Upper lobe of left lung (tissue), 6 donors: ENCODE measurements around the gene IL9. TPM values are rescaled to one million over a fixed set of nuclear protein-coding genes. Genes with fewer than 3 reads are reported as not detected.

ENCODE experiments used
- ATAC-seq, 2 donors: fragments of 200-7000 bp; cut with Tn5 transposase; one replicate each; pipeline ENCODE4 v1.9.1; 2022; ENCODE audit warnings: mild to moderate bottlenecking in 2 of 2, moderate library complexity in 2 of 2; ENCODE audit not compliant: low FRiP score in 2 of 2
- DNase-seq, 2 donors: peaks; one replicate each; pipeline ENCODE4 v3.0.0-alpha.2; 2019 to 2020
- H3K27ac ChIP-seq, 4 donors: fragments of 200-600 bp; sonication (generic); one replicate each; pipeline ENCODE4 v1.5.1; 2016 to 2019
- H3K27me3 ChIP-seq, 4 donors: fragments of 200-600 bp; sonication (generic); one replicate each; pipeline ENCODE4 v1.5.1; 2017 to 2019
- H3K36me3 ChIP-seq, 4 donors: fragments of 200-600 bp; sonication (generic); one replicate each; pipeline ENCODE4 v1.5.1; 2016 to 2019
- H3K4me1 ChIP-seq, 4 donors: fragments of 200-600 bp; sonication (generic); one replicate each; pipeline ENCODE4 v1.5.1; 2018 to 2019
- H3K4me3 ChIP-seq, 4 donors: fragments of 200-600 bp; sonication (generic); one replicate each; pipeline ENCODE4 v1.5.1; 2017 to 2019; ENCODE audit warnings: mild to moderate bottlenecking in 2 of 4, moderate library complexity in 1 of 4
- H3K9me3 ChIP-seq, 4 donors: fragments of 200-600 bp; sonication (generic); one replicate each; pipeline ENCODE4 v1.5.1; 2018 to 2019
- CTCF ChIP-seq, 6 experiments: fragments of 450-650 bp in 4 of 6; fragments of 200-600 bp in 2 of 6; sonication (generic) in 2 of 6; IDR thresholded peaks; one replicate each; pipeline ENCODE4 v1.5.1; 2016 to 2019; ENCODE audit warnings: antibody characterized with exemption in 6 of 6
- EP300 ChIP-seq, 4 donors: sonication (generic); formaldehyde crosslinking; IDR thresholded peaks; one replicate each; pipeline ENCODE4 v1.5.1; 2017; ENCODE audit warnings: antibody characterized with exemption in 4 of 4, control low read depth in 2 of 4
- POLR2A ChIP-seq, 4 donors: fragments of 450-650 bp; IDR thresholded peaks; one replicate each; pipeline ENCODE4 v1.5.1; 2016 to 2017; ENCODE audit warnings: antibody characterized with exemption in 4 of 4, mild to moderate bottlenecking in 2 of 4
- POLR2AphosphoS5 ChIP-seq, 2 donors: sonication (generic); formaldehyde crosslinking; IDR thresholded peaks; one replicate each; pipeline ENCODE4 v1.5.1; 2017; ENCODE audit warnings: antibody characterized with exemption in 2 of 2
- WGBS, 2 donors: methylation state at CpG; one replicate each; pipeline ENCODE4 v1.1.5; 2017 to 2018; 5-methylcytosine and 5-hydroxymethylcytosine counted together
- total RNA-seq, 6 donors: library from RNA; depleted of rRNA in 4 of 6; stranded (reverse); fragments of >200 nt in 4 of 6; gene quantifications; one replicate each; pipeline versions ENCODE4 v1.1.0 to v1.2.1, GENCODE V29; 2016 to 2021
- donor health status: DM: no; HTN: no; CAD: no; lungs with moderate emphysema.
- donor health status: DM: no; HTN: yes; CAD: no; lungs with severe emphysema.

Gene IL9
- total RNA-seq, 6 donors from 2014 or later, result not detected

- TF ChIP-seq CTCF (IDR thresholded peaks at IDR 0.05), result no peak
- TF ChIP-seq POLR2AphosphoS5 (IDR thresholded peaks at IDR 0.05), result no peak
- no peak for TF ChIP-seq EP300 (IDR thresholded peaks at IDR 0.05)
- TF ChIP-seq POLR2A (IDR thresholded peaks at IDR 0.05), result no peak
- WGBS, 2 donors, result 36 to 58% methylated on average over 8 of the region's 8 CpGs
- ATAC-seq (no peak), DNase-seq (no peak)
- H3K9me3 ChIP-seq, result no peaks in the 10 kb centered on the region
- H3K27ac ChIP-seq, result no peak overlapping the region
- H3K27me3 ChIP-seq, result no peaks in the 10 kb centered on the region
- no peaks in the 10 kb centered on the region for H3K36me3 ChIP-seq
- peaks cover 0 to 6% (median 3%) of the 10 kb centered on the region in 4 donors for H3K4me1 ChIP-seq
- H3K4me3 ChIP-seq, result no peak overlapping the region
Observed at GRCh38 chr5:135894276-135894675, 1.4 kb downstream of the IL9 start.

DNA sequence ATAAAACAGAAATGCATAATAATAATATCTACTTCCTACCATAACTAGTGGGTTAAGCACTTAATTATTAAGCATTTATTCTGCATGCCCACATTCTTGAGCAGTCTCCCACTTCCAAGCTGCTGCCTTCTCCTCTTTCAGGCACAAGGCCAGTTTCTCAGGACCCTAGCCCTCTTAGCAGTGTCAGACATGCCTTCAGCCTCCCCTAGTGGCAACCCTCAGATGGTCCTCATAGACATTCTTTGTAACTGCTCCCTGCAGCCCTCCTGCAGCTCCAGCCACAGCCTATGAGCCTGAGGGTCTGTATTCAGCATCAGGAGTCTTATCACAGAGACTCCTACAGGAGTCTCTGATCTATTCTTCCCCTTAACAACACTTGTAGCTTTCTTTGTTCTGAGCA lies 3.9 kb downstream of the IL9 start:
- no peaks in the 10 kb centered on the region for H3K36me3 ChIP-seq
- H3K9me3 ChIP-seq, result no peaks in the 10 kb centered on the region
- peaks cover 0 to 9% (median 3%) of the 10 kb centered on the region in 4 donors for H3K4me1 ChIP-seq
- DNase-seq (no peak), ATAC-seq (peak in 1 of 2 donors; percentile 18)
- H3K4me3 ChIP-seq, result no peak overlapping the region
- H3K27ac ChIP-seq, result no peak overlapping the region
- H3K27me3 ChIP-seq, result no peaks in the 10 kb centered on the region
- TF ChIP-seq POLR2A (IDR thresholded peaks at IDR 0.05) (no peak), POLR2AphosphoS5 (IDR thresholded peaks at IDR 0.05) (no peak), CTCF (IDR thresholded peaks at IDR 0.05) (no peak), EP300 (IDR thresholded peaks at IDR 0.05) (no peak)

GRCh38 chr5:135891268-135891667 lies 4.4 kb downstream of the IL9 start:
- Histone ChIP-seq H3K4me3 (no peak overlapping the region), H3K4me1 (peaks cover 0 to 9% (median 3%) of the 10 kb centered on the region in 4 donors), H3K36me3 (no peaks in the 10 kb centered on the region), H3K27me3 (no peaks in the 10 kb centered on the region), H3K9me3 (no peaks in the 10 kb centered on the region), H3K27ac (no peak overlapping the region)
- DNase-seq (no peak), ATAC-seq (no peak)
- TF ChIP-seq POLR2AphosphoS5 (IDR thresholded peaks at IDR 0.05) (no peak), CTCF (IDR thresholded peaks at IDR 0.05) (no peak), POLR2A (IDR thresholded peaks at IDR 0.05) (no peak), EP300 (IDR thresholded peaks at IDR 0.05) (no peak)
- 52 to 53% methylated on average over 2 of the region's 2 CpGs for WGBS, 2 donors

DNA sequence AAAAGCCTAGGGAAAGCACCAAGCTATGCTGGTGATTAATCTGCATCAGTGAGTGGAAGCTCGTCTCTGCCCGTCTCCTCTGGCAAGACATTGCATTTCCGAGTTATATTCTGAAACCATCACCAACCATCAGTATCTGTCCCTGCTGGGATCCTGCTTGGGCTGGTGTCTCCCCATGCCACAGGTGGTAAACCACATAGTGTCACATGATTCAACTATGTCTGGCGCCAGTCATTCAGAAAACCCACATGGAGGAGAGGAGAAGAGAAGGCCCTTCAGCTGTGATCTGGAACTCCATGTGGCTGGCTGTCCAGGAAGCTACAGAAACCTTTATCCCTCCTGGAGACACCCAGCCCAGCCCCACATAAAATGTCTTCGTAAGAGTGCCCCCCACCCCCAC lies 4.8 kb downstream of the IL9 start:
- Histone ChIP-seq H3K27ac (no peak overlapping the region), H3K9me3 (no peaks in the 10 kb centered on the region), H3K27me3 (no peaks in the 10 kb centered on the region), H3K4me3 (no peak overlapping the region), H3K36me3 (no peaks in the 10 kb centered on the region), H3K4me1 (peaks cover 0 to 9% (median 3%) of the 10 kb centered on the region in 4 donors)
- TF ChIP-seq POLR2A (IDR thresholded peaks at IDR 0.05), result no peak
- TF ChIP-seq EP300 (IDR thresholded peaks at IDR 0.05), result no peak
- TF ChIP-seq CTCF (IDR thresholded peaks at IDR 0.05), result no peak
- TF ChIP-seq POLR2AphosphoS5 (IDR thresholded peaks at IDR 0.05), result no peak
- WGBS, 2 donors, result 77 to 78% methylated on average over 5 of the region's 5 CpGs
- no peak for ATAC-seq
- no peak for DNase-seq

DNA sequence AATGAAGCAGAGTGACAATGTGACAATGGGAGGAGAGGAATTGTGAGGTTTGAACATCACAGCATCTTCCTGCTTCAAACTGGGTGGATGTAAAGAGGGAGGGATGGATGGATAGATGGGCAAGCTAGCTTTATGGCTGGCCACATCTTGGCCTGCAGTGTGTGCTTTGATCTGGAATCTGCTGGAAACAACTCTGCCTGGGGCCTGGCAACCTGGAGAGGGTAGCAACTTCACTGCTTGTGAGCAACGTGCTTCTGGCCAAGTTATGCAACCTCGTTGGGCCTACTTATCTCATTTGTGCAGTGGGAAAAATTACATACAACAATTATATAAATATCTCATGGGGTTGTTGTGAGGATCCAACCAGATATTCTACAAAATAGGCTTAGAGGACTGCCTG lies 5.3 kb downstream of the IL9 start:
- Histone ChIP-seq H3K27me3 (no peaks in the 10 kb centered on the region), H3K4me3 (no peak overlapping the region), H3K9me3 (no peaks in the 10 kb centered on the region), H3K36me3 (no peaks in the 10 kb centered on the region), H3K27ac (no peak overlapping the region), H3K4me1 (peaks cover 0 to 9% (median 3%) of the 10 kb centered on the region in 4 donors)
- ATAC-seq, result no peak
- peak in 1 of 2 donors; percentile 31 for DNase-seq
- 31 to 36% methylated on average over 2 of the region's 2 CpGs for WGBS, 2 donors
- no peak for TF ChIP-seq CTCF (IDR thresholded peaks at IDR 0.05)
- TF ChIP-seq POLR2AphosphoS5 (IDR thresholded peaks at IDR 0.05), result no peak
- no peak for TF ChIP-seq EP300 (IDR thresholded peaks at IDR 0.05)
- TF ChIP-seq POLR2A (IDR thresholded peaks at IDR 0.05), result no peak
